ENCODE results near the gene ATXN2L. TPM values are rescaled to one million over a fixed set of nuclear protein-coding genes. Genes with fewer than 3 reads are reported as not detected.
"Not testable (repeated sequence)": the region's sequence is repeated elsewhere in the genome, so short reads cannot be mapped to it uniquely, and the experiment has no call there.

ATXN2L gene, protein sequence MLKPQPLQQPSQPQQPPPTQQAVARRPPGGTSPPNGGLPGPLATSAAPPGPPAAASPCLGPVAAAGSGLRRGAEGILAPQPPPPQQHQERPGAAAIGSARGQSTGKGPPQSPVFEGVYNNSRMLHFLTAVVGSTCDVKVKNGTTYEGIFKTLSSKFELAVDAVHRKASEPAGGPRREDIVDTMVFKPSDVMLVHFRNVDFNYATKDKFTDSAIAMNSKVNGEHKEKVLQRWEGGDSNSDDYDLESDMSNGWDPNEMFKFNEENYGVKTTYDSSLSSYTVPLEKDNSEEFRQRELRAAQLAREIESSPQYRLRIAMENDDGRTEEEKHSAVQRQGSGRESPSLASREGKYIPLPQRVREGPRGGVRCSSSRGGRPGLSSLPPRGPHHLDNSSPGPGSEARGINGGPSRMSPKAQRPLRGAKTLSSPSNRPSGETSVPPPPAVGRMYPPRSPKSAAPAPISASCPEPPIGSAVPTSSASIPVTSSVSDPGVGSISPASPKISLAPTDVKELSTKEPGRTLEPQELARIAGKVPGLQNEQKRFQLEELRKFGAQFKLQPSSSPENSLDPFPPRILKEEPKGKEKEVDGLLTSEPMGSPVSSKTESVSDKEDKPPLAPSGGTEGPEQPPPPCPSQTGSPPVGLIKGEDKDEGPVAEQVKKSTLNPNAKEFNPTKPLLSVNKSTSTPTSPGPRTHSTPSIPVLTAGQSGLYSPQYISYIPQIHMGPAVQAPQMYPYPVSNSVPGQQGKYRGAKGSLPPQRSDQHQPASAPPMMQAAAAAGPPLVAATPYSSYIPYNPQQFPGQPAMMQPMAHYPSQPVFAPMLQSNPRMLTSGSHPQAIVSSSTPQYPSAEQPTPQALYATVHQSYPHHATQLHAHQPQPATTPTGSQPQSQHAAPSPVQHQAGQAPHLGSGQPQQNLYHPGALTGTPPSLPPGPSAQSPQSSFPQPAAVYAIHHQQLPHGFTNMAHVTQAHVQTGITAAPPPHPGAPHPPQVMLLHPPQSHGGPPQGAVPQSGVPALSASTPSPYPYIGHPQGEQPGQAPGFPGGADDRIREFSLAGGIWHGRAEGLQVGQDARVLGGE
- polyA plus RNA-seq (ENCODE audit: insufficient read length in 4 of 4): 100 to 1,000 TPM in 2 of 4 donors, 10 to 100 TPM in 2; 92.5 to 130 (median 105) TPM

DNA sequence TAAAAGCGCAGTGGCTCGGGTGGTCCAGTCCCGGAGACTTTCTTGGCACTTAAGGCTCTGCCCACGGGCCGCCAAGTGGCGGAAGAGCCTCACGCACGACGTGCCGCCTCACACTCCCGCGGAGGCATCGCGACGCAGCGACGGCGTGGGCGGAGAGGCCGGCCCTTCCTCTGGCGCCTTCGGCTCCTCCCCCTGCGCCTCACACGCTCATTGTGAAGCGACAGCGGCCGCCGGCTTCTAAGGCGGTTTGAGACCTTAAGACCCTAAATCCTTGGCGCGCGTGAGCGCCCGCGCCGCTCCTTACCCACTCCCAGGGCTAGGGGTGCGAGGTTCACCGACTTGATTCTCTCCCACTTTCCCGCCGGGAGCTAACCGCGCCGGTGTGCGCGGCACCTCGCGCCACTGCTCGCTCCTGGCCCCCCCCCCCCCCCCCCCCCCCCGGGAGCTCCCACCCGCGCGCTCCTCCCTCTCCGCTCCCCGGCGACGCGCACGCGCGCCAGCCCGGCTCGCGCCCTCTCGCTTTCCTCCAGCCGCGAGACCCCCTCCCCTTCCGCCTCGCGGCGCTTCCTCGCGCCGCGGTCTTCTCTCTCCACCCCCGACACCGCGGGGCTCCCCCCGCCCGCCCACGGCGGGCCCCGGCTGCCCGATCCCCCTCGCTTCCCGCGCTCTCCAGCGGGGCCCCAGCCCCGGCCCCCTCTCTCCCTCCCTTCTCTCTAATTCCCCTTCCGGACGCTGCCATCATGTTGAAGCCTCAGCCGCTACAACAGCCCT is at the start of gene ATXN2L:
TSS of gene ATXN2L (plus strand) at position 480 of the 771 bp plus-strand sequence. CDS start at position 741, 261 bp downstream.
- peak; percentile 91 to 95 (median 93) for DNase-seq (ENCODE audit: low read depth in 4 of 4, low spot score in 3 of 4)

DNA sequence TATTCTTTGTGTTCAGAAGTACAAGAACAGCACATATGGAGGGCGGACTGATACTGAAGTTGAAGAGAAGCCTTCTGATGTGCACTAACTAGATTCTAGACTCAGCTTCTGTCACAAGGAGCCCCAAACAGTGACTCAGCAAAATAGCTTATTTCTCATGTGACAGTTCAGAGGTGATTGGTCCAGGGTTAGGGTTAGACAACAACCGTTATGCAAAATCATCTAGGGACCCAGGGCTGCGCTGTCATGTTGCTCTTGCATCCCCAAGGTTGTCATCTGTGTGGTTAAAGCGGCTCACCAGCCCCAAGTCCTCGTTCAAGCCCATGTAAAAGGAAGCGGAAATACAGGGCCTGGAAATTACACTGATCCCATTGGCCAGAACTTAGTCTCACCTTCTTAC is 41.1 kb upstream of the ATXN2L start:
- DNase-seq (ENCODE audit: low read depth in 4 of 4, low spot score in 3 of 4): not testable (repeated sequence)

DNA sequence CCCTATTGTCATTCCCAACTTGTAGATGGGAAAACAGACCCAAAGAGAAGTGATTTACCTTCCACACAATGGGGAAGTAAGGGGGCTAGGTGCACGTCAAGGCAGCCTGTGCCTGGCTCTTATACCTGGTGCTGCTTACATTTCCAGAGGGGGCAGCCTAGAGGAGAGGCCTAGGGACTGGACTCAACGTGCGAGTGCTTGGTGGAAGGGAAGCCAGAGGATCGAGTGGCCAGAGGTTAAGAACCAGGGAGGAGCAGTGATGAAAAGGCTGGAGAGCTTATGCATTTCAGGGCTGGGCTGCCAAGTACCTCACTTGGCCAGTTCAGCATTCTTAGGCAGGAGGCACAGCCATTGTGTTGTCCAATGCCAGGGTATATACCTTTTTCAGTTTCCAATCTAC is 40.4 kb upstream of the ATXN2L start:
- not testable (repeated sequence) for DNase-seq (ENCODE audit: low read depth in 4 of 4, low spot score in 3 of 4)

DNA sequence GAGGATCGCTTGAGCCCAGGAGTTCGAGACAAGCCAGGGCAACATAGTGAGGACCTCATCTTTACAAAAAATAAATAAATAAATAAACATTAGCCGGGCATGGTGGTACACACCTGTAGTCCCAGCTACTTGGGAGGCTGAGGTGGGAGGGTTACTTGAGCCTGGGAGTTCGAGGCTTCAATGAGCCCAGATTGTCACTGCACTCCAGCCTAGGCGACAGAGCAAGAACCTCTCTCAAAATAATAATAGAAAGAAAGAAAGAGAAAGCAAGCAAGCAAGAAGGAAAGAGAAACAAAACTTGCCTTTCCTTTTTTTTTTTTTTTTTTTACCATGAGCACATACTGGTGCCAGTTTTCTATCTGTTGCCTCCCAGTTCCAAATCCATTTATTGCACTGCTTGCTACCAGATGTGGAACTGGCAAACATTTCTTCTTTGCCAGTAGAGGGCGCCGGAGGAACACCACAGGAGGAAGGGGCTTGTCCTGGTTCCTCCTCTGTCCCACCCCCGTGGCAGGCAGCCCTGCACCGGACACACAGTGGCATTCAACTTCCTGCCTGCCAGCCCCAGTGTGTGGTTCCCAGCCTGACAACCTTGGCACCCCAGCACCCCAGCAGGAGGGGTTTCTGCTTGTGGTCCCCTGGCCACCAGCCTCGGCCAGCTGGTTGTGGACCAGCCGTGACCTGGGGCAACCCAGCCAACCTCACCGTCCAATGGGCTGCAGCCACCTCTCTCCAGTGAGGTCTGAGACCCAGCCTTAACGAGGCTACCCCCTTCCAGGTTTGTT is 20.4 kb upstream of the ATXN2L start:
- DNase-seq (ENCODE audit: low read depth in 4 of 4, low spot score in 3 of 4): peak; percentile 51 to 76 (median 59)

DNA sequence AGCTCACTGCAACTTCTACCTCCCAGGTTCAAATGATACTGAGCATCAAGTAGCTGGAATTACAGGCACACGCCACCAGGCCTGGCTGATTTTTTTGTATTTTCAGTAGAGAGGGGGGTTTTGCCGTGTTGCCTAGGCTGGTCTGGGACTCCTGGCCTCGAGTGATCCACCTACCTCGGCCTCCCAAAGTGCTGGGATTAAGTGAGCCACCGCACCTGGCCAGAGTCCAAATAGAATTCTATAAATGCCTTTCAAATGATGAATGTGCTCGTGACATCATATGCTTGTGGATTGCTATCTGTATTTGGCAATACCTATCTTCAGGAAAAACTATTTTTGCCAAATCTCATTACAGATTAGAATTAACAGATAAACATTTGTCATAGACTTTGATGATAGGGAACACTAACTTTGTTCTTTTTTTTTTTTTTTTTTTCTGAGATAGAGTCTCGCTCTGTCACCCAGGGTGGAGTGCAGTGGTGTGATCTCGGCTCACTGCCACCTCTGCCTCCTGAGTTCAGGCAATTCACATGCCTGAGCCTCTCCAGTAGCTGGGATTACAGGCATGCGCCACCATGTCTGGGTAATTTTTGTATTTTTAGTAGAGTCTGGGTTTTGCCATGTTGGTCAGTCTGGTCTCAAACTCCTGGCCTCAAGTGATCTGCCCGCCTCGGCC is 15.2 kb upstream of the ATXN2L start:
- not testable (repeated sequence) for DNase-seq (ENCODE audit: low read depth in 4 of 4, low spot score in 3 of 4)

DNA sequence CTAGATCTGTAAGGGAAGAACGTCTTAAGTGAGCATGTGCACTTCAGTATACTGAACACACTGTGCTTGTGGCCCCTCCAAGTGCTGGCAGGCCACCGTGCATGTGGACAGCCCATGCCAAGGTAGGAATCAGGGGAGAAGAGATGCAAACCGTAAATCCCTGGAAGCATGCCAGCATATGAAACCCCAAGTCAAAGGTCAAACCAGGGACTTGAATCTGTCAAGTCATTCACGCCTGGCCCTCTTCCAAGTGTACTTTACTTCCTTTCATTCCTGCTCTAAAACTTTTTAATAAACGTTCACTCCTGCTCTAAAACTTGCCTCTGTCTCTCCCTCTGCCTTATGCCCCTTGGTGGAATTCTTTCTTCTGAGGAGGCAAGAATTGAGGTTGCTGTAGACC is 2.8 kb upstream of the ATXN2L start:
- DNase-seq (ENCODE audit: low read depth in 4 of 4, low spot score in 3 of 4): no peak

DNA sequence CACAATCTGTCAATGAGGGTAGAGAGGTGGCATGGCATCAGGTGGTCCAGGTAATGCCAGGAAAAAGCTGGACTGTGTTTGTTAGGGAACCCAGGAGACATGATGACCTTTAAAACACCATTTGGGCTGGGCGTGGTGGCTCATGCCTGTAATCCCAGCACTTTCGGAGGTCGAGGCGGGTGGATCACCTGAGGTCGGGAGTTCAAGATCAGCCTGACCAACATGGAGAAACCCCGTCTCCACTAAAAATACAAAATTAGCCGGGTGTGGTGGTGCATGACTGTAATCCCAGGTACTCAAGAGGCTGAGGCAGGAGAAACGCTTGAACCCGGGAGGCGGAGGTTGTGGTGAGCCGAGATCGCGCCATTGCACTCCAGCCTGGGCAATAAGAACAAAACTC is 2.3 kb upstream of the ATXN2L start:
- not testable (repeated sequence) for DNase-seq (ENCODE audit: low read depth in 4 of 4, low spot score in 3 of 4)

DNA sequence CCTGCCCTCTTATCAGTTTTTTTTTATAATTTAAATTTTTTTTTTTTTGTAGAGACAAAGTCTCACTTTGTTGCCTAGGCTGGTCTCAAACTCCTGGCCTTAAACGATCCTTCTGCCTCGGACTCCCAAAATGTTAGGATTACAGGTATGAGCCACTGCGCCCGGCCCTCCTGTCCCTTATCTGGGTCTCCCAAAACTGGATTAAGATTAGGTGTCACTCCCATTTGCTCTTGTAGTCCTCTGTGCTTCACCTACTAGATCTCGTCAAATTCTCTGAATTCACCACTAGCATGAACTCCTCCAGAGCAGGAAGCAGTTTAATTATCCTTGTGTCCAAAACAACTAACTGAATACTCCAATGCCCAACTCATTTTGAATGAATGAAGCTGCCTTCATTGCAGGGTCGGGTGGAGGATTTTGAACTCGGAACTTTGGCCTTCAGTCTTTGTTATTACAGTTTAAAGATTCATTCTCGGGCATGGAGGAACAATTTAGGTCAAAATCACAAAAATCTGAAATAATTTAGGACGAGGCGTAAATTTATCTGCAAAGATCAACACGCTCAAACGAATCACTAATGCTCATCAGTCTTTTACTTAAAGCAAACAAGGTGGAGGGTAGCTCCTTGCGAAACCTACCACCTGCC is 802 bp upstream of the ATXN2L start:
- no peak for DNase-seq (ENCODE audit: low read depth in 4 of 4, low spot score in 3 of 4)

DNA sequence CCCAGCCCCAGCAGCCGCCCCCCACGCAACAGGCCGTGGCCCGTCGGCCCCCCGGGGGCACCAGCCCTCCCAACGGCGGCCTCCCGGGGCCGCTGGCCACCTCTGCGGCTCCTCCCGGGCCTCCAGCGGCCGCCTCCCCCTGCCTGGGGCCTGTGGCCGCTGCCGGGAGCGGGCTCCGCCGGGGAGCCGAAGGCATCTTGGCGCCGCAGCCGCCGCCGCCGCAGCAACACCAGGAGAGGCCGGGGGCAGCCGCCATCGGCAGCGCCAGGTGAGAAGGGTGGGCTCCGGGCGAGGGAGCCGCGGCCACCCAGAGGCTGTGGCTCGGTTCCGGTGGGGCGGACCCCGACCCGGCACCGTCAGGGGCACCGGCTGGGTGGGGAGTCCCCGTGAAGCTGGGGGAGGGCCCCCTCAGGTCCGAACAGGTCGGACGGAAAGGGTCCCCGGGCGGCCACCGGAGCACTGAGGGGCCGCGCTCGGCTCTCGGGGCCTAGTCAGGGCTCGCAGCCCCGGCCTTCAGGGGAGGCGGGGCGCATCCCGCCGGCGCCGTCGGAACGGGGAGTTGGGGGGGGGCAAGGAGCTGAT is 583 bp downstream of the ATXN2L start:
- DNase-seq (ENCODE audit: low read depth in 4 of 4, low spot score in 3 of 4): no peak

DNA sequence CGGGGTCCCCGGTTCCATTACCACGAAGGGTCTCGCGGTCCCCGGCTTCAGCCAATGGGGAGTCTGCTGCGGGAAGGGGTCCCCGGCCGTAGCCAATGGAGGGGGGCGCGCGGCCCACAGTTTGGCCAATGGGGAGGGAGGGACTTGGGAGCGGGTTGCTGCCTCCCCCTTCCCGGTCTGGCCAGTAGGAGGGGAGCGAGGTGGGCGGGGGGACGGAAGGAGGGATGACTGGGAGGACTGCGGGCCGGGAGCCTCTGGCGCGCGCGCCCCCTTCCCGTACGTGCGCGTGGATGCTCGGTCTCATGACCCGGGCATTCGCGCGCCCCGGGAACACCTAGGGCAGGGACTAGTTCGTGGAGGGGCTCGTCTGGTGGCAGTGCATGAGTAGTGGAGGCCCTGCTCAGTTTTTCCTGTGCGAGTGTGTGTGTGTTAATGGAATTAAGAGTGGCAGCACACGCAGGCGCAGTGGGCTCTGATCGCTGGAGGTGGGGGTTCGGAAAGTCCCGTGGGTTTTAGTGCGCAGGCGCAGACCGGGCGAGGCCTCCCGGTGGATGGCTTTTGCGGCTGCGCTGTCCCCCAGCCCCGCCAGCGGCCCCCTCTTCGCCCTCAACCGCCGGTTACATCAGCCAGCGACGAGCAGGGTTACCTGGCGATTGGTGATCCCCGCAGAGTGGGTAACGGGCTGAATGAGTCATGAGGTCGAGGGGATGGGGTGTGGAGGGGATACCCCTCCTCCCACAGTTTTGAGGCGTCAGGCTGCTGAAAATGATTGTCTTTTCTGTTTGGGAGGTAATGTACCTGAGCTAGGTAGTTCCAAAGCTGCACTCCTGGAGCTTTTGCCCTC is 1.3 kb downstream of the ATXN2L start:
- DNase-seq (ENCODE audit: low read depth in 4 of 4, low spot score in 3 of 4): peak; percentile 92 to 95 (median 93)

DNA sequence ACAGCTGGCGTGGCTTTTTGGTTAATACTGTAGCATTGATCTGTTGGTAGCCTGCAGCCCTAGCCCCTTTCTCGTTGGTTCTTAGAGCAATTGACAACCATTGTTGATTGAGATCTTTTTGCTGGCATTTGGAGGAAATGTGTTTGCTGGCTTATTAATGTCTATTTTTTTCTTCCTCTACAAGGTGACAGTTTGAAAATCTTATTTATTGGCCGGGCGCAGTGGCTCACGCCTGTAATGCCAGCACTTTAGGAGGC is 1.8 kb downstream of the ATXN2L start:
- DNase-seq (ENCODE audit: low read depth in 4 of 4, low spot score in 3 of 4): no peak

DNA sequence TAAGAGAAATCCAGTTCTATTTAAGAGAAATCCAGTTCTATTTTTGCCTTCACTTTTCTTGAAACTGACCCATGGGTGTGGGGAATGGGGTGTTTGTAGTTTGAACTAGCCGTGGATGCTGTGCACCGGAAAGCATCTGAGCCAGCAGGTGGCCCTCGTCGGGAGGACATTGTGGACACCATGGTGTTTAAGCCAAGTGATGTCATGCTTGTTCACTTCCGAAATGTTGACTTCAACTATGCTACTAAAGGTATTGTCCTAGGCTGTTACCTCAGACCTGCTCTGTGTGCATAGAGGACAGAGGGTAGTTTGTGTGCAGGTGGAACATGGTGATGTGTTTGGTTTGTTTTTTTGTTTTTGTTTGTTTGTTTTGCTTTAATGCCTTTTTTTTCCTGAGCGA is 3.3 kb downstream of the ATXN2L start:
- DNase-seq (ENCODE audit: low read depth in 4 of 4, low spot score in 3 of 4): no peak

DNA sequence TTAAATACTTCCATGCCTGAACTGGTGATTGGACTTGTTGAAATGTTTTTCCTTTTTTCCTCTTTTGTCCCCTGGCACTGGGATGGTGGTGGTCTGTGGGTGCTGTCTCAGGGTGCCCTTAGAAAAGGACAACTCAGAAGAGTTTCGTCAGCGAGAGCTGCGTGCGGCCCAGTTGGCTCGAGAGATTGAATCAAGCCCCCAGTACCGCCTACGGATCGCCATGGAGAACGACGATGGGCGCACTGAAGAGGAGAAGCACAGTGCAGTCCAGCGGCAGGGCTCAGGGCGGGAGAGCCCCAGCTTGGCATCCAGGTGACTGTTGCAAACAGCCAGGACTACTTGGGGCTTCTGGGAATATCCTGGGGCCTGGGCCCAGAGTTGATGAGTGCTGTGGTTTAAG is 6.9 kb downstream of the ATXN2L start:
- DNase-seq (ENCODE audit: low read depth in 4 of 4, low spot score in 3 of 4): no peak

DNA sequence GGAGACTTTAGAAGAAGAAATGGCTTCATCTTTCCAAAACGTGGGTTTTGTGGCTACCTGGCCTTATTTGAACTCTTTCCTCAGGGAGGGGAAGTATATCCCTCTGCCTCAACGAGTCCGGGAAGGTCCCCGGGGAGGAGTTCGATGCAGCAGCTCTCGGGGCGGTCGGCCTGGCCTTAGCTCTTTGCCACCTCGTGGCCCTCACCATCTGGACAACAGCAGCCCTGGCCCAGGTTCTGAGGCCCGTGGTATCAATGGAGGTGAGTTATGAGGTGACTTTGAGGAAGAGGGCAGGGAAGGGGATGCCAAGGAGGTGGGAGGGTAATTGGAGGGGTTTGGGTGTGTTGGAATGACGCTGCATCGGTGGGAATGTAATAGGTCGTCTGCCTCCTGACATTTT is 7.7 kb downstream of the ATXN2L start:
- DNase-seq (ENCODE audit: low read depth in 4 of 4, low spot score in 3 of 4): no peak

DNA sequence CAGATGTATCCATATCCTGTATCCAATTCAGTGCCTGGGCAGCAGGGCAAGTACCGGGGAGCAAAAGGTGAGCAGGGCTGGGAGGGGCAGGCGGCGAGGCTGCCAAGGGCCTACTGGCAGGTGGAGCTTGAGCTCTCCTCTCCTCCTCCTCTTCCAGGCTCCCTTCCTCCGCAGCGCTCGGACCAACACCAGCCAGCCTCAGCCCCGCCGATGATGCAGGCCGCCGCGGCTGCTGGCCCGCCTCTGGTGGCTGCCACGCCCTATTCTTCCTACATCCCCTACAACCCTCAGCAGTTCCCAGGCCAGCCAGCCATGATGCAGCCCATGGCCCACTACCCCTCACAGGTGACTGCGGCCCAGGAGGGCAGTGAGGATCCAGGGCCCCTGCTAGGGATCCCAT is 11.6 kb downstream of the ATXN2L start:
- no peak for DNase-seq (ENCODE audit: low read depth in 4 of 4, low spot score in 3 of 4)

DNA sequence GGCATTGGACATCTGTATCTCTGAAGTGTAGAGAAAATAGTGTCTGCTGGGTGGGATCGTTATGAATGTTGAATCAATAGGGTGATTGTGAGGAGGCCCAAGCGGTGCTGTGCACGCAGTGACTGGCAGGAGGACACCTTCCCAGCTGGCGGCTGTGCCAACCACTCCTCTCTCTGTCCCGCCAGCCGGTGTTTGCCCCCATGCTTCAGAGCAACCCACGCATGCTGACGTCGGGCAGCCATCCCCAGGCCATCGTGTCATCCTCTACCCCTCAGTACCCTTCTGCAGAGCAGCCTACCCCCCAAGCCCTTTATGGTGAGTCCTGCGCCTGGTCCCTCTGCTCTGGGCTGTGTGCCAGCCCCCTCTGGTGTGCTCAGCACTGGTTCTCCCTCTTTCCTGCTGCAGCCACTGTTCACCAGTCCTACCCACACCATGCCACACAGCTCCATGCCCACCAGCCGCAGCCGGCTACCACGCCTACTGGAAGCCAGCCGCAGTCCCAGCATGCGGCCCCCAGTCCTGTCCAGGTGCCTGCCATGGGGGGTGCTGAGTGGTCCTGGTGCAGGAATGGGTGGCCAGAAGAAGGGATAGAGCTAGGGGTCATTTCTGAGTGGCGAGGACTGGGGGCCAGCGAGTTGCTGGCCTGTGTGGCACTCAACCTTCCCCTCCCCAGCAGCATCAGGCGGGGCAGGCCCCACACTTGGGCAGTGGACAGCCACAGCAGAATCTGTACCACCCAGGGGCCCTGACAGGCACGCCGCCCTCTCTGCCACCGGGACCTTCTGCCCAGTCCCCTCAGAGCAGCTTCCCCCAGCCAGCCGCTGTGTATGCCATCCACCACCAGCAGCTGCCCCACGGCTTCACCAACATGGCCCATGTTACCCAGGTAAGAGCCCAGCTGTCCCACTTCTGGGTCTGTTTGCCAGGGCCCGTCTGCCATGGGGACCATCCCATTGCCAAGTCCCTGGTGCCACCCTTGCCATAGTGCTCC is 12.4 kb downstream of the ATXN2L start:
- no peak for DNase-seq (ENCODE audit: low read depth in 4 of 4, low spot score in 3 of 4)

Data from right renal pelvis (tissue), 4 donors.